ENCODE results near the gene FHAD1. TPM values are rescaled to one million over a fixed set of nuclear protein-coding genes. Genes with fewer than 3 reads are reported as not detected.

The FHAD1 gene
- total and polyA plus RNA-seq, 2 donors (not counting 3 experiments of a cell fraction or from before 2014, with no cell fraction given): 0.04 to 0.69 TPM

DNA sequence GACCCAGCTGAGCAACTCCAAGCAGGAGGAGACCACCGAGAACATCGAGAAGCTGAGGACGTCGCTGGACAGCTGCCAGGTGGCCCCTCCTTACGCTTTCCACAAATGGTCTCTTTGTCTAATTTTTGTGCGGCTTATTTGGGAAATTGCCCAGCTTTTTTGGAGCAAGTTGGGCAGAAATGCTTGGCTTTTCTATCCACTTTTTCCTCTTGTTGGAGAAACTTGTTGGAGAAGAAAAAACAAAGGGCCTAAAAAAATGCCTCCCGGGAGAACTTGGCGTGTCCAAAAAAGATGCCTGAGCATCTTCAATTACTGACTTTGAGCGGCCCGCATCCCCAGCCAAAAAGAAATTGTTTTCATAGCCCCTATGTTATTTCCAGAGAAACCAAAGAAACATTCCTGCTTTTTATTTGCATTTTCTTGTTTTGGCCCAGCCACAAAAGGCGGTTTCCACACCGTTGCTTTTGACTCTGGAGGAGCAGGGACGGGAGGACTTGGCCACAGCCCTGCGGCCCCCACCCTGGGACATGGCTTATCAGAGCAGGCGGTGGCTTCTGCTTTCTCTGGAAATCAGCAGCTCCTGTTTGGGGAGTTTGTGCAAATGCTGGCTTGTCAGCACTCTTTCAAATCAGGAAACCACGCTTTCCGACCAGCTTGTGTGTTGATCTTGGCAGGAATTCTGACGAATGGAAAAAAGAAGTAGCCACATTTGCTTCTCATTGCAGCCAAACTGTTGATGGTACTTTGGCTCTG lies 81.5 kb downstream of the FHAD1 start:
- H3K27ac ChIP-seq (ENCODE audit: insufficient read depth, low read depth, low read length): peak overlapping the region; percentile 37
- FAIRE-seq: peak; percentile 96

DNA sequence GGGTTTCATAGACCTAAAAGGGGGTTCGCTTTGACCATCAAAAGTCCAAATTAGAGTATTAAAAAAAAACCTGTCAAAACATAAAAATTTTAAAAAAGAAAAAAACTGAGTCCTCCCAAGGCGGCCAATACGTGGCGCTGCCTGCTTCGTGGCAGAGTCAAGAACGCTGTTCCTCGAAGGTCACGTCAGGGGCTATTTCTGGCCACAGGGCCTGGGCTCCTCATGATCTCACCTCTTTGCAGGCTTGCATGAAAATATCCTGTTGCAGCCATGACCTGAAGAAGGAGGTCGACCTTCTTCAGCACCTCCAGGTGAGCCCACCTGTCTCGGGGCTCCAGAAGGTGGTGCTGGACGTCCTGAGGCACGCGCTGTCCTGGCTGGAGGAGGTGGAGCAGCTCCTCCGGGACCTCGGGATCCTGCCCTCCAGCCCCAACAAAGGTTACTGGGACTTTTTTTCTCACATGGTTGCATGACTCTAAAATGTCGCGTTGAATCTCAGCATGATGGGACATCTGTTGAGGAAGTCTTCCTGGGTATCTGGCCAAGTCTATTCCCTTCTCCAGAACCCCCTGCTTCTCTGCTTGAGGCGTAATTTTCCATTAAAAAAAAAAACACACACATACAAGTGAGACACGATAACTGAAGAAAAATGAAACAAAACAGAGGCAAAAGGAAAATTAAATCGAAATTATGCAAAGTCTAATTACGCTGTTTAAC lies 82.2 kb downstream of the FHAD1 start:
- H2AFZ ChIP-seq (ENCODE audit: low read depth, low read length): no peak overlapping the region

More for the DNA sequence above, 81.5 kb downstream of the FHAD1 start:
- peak overlapping the region; percentile 33 for H3K4me2 ChIP-seq (ENCODE audit: insufficient read depth, low read length)
- no peaks in the 10 kb centered on the region for H3K79me2 ChIP-seq (ENCODE audit: control insufficient read depth, insufficient read depth, low read length)
- no peaks in the 10 kb centered on the region for H3K27me3 ChIP-seq (ENCODE audit: control insufficient read depth in 2 of 2, insufficient read depth in 2 of 2, low read length in 2 of 2)
- H3K9me1 ChIP-seq (replicated peaks; ENCODE audit: control insufficient read depth, extremely low read depth, insufficient read depth, low read length): no peaks in the 10 kb centered on the region
- POLR2A ChIA-PET: interaction anchor here (1.0 to 1.2 kb wide), 2 partner anchors 91 to 128 kb away, joined by 3 to 4 read pairs; no protein-coding TSS in a partner anchor
- peak; percentile 25 for TF ChIP-seq GATA2 (IDR thresholded peaks at IDR 0.05; ENCODE audit: insufficient read depth, insufficient read length, low read depth, low read length)
- TF ChIP-seq MYC (IDR thresholded peaks at IDR 0.05; ENCODE audit: low read depth, low read length): no peak
- no peak for TF ChIP-seq JUN (IDR thresholded peaks at IDR 0.05; ENCODE audit: borderline replicate concordance, insufficient read depth, insufficient read length, low read depth)
- H3K4me3 ChIP-seq (replicated peaks in 1 of 3; ENCODE audit: insufficient read depth in 1 of 3, low read depth in 1 of 3, low read length in 3 of 3): peak overlapping the region in 1 of 3 experiments; percentile 14
- peaks cover 17% of the 10 kb centered on the region for H3K4me1 ChIP-seq (ENCODE audit: control insufficient read depth, extremely low read depth, insufficient read depth, low read length)
- no peaks in the 10 kb centered on the region for H3K9me3 ChIP-seq (replicated peaks; ENCODE audit: control insufficient read depth, insufficient read depth, low read length)
- no peaks in the 10 kb centered on the region for H4K20me1 ChIP-seq (replicated peaks; ENCODE audit: control insufficient read depth, extremely low read depth, insufficient read depth, low read length)
- H2AFZ ChIP-seq (ENCODE audit: low read depth, low read length): peak overlapping the region; percentile 76
- BruUV-seq (replicated peaks): no TSS peak
- H3K9ac ChIP-seq (replicated peaks; ENCODE audit: extremely low read depth, insufficient read depth, low read length): peak overlapping the region; percentile 42
- intact Hi-C loops (cut with micrococcal nuclease): loop anchor here (1.0 to 10.0 kb wide), 6 partner anchors 9 to 416 kb away; partner anchors contain the start of genes EFHD2 and TMEM82
- peak; percentile 90 for DNase-seq (ENCODE audit: low read depth, low spot score)
- CTCF ChIA-PET: interaction anchor here (0.7 to 1.9 kb wide), 20 partner anchors 8 to 200 kb away, joined by 3 to 30 read pairs (median 4); no protein-coding TSS in a partner anchor
- H3K36me3 ChIP-seq (ENCODE audit: control insufficient read depth in 2 of 2, extremely low read depth in 1 of 2, insufficient read depth in 2 of 2, low read length in 2 of 2): no peaks in the 10 kb centered on the region
- dilution Hi-C loops (cut with MboI; ENCODE audit: extremely low pct_ligation_motif_present, low sequenced_read_pairs): loop anchor here (10.0 kb wide), 1 partner anchor 86 kb away; no protein-coding TSS in a partner anchor

More for the DNA sequence above, 82.2 kb downstream of the FHAD1 start:
- no TSS peak for BruUV-seq (replicated peaks)
- no peak for FAIRE-seq
- no peaks in the 10 kb centered on the region for H3K36me3 ChIP-seq (ENCODE audit: control insufficient read depth in 2 of 2, extremely low read depth in 1 of 2, insufficient read depth in 2 of 2, low read length in 2 of 2)
- DNase-seq (ENCODE audit: low read depth, low spot score): no peak
- intact Hi-C loops (cut with micrococcal nuclease) (loop anchor here (1.0 to 10.0 kb wide), 4 partner anchors 8 to 416 kb away; partner anchors contain the start of gene TMEM82), dilution Hi-C loops (cut with MboI; ENCODE audit: extremely low pct_ligation_motif_present, low sequenced_read_pairs) (loop anchor here (10.0 kb wide), 1 partner anchor 86 kb away; no protein-coding TSS in a partner anchor)
- H3K27me3 ChIP-seq (ENCODE audit: control insufficient read depth in 2 of 2, insufficient read depth in 2 of 2, low read length in 2 of 2): no peaks in the 10 kb centered on the region
- no peaks in the 10 kb centered on the region for H3K9me1 ChIP-seq (replicated peaks; ENCODE audit: control insufficient read depth, extremely low read depth, insufficient read depth, low read length)
- H3K4me1 ChIP-seq (ENCODE audit: control insufficient read depth, extremely low read depth, insufficient read depth, low read length): peaks cover 17% of the 10 kb centered on the region
- no peaks in the 10 kb centered on the region for H3K79me2 ChIP-seq (ENCODE audit: control insufficient read depth, insufficient read depth, low read length)
- H3K27ac ChIP-seq (ENCODE audit: insufficient read depth, low read depth, low read length): peak overlapping the region; percentile 37
- peak overlapping the region in 1 of 3 experiments; percentile 14 for H3K4me3 ChIP-seq (replicated peaks in 1 of 3; ENCODE audit: insufficient read depth in 1 of 3, low read depth in 1 of 3, low read length in 3 of 3)
- H4K20me1 ChIP-seq (replicated peaks; ENCODE audit: control insufficient read depth, extremely low read depth, insufficient read depth, low read length): no peaks in the 10 kb centered on the region
- ChIA-PET CTCF (interaction anchor here (0.7 to 1.9 kb wide), 19 partner anchors 8 to 102 kb away, joined by 3 to 30 read pairs (median 4); no protein-coding TSS in a partner anchor), POLR2A (interaction anchor here (1.0 to 1.2 kb wide), 2 partner anchors 90 to 128 kb away, joined by 3 to 4 read pairs; no protein-coding TSS in a partner anchor)
- no peak for TF ChIP-seq POLR2A (IDR thresholded peaks at IDR 0.05; ENCODE audit: low read depth, low read length)
- TF ChIP-seq JUN (IDR thresholded peaks at IDR 0.05; ENCODE audit: borderline replicate concordance, insufficient read depth, insufficient read length, low read depth): peak; percentile 7
- TF ChIP-seq CTCF (IDR thresholded peaks at IDR 0.05; ENCODE audit: extremely low read depth in 1 of 2, insufficient read depth in 1 of 2, low read depth in 1 of 2, low read length in 2 of 2): peak; percentile 39 to 56
- H3K9ac ChIP-seq (replicated peaks; ENCODE audit: extremely low read depth, insufficient read depth, low read length): peak overlapping the region; percentile 42
- H3K9me3 ChIP-seq (replicated peaks; ENCODE audit: control insufficient read depth, insufficient read depth, low read length): no peaks in the 10 kb centered on the region
- H3K4me2 ChIP-seq (ENCODE audit: insufficient read depth, low read length): peak overlapping the region; percentile 33

Data from endothelial cell of umbilical vein (primary cell).